A549 (cell line): ENCODE measurements around the gene PREX1. TPM values are rescaled to one million over a fixed set of nuclear protein-coding genes. Genes with fewer than 3 reads are reported as not detected.

ENCODE experiments used
- ATAC-seq, 2 experiments: fragments of 200-7000 bp in 1 of 2; fragments of >200 bp in 1 of 2; cut with Nextera tagmentation in 1 of 2; cut with Tn5 transposase in 1 of 2; 3 replicates each; pipeline versions ENCODE4 v1.8.0 to v1.9.1; 2018 to 2020; ENCODE audit warnings: mild to moderate bottlenecking in 1 of 2, moderate library complexity in 1 of 2
- CTCF ChIA-PET: fragments of 300-600 bp; sonication (Branson Sonifier 250); formaldehyde crosslinking; extraction: SDS; loops from one replicate; lab custom pipeline; 2021; ENCODE audit warnings: antibody characterized with exemption, inconsistent platforms; lab: Yijun Ruan, JAX
- POLR2A ChIA-PET: fragments of 350-600 bp; formaldehyde crosslinking; extraction: SDS; loops from one replicate; lab custom pipeline; 2021; ENCODE audit warnings: antibody characterized with exemption, inconsistent platforms; lab: Yijun Ruan, JAX
- DNase-seq, 2 experiments: peaks; one replicate each; pipeline versions ENCODE4 v3.0.0 to v3.0.0-alpha.2; 2011 to 2016; ENCODE audit warnings: low read depth in 1 of 2, low spot score in 1 of 2
- FAIRE-seq: peaks from 2 replicates; lab custom pipeline; 2011; peaks lifted over from hg19 to GRCh38; lab: Jason Lieb, UNC
- H3K27ac ChIP-seq, 2 experiments: fragments of >200 bp; sonication (Bioruptor Twin); formaldehyde crosslinking; 3 replicates each; pipeline ENCODE4 v1.5.1; 2016 to 2017
- H3K4me1 ChIP-seq: fragments of >200 bp; sonication (Bioruptor Twin); formaldehyde crosslinking; 3 replicates; pipeline ENCODE4 v1.6.1; 2016
- H3K4me2 ChIP-seq: fragments of >200 bp; sonication (Bioruptor Twin); formaldehyde crosslinking; 3 replicates; pipeline ENCODE4 v1.6.1; 2016
- H3K4me3 ChIP-seq: fragments of >200 bp; sonication (Bioruptor Twin); formaldehyde crosslinking; 3 replicates; pipeline ENCODE4 v1.5.1; 2016
- H3K9me3 ChIP-seq: fragments of >200 bp; sonication (Bioruptor Twin); formaldehyde crosslinking; 3 replicates; pipeline ENCODE4 v1.6.1; 2016
- ATOH8 ChIP-seq: fragments of 250-450 bp; sonication (Bioruptor Pico); IDR thresholded peaks from 2 replicates; pipeline ENCODE4 v1.5.0; 2020; ENCODE audit warnings: low read depth, mild to moderate bottlenecking, moderate library complexity
- CBX2 ChIP-seq: fragments of 200-600 bp; sonication (generic); IDR thresholded peaks from 2 replicates; pipeline ENCODE4 v1.6.1; 2016; ENCODE audit warnings: low read depth, mild to moderate bottlenecking, borderline replicate concordance
- CBX8 ChIP-seq: fragments of 200-600 bp; sonication (generic); IDR thresholded peaks from 2 replicates; pipeline ENCODE4 v1.6.1; 2016
- CHD2 ChIP-seq: fragments of 150-350 bp; IDR thresholded peaks from 2 replicates; pipeline ENCODE4 v1.6.1; 2014; ENCODE audit warnings: low read length; ENCODE audit not compliant: partially characterized antibody
- CHD4 ChIP-seq: fragments of 200-600 bp; sonication (generic); IDR thresholded peaks from 2 replicates; pipeline ENCODE4 v1.6.1; 2016; ENCODE audit warnings: antibody characterized with exemption, mild to moderate bottlenecking, borderline replicate concordance
- EHF ChIP-seq: fragments of 250-450 bp; sonication (Bioruptor Pico); IDR thresholded peaks from 2 replicates; pipeline ENCODE4 v1.5.0; 2020; ENCODE audit warnings: mild to moderate bottlenecking
- FOXS1 ChIP-seq: fragments of 250-450 bp; sonication (Bioruptor Pico); IDR thresholded peaks from 2 replicates; pipeline ENCODE4 v1.5.0; 2020; ENCODE audit warnings: mild to moderate bottlenecking, moderate library complexity
- HEYL ChIP-seq: fragments of 250-450 bp; sonication (Bioruptor Pico); IDR thresholded peaks from 2 replicates; pipeline ENCODE4 v1.8.0; 2021; ENCODE audit warnings: mild to moderate bottlenecking, moderate library complexity
- HMGXB4 ChIP-seq: fragments of 250-450 bp; sonication (Bioruptor Pico); IDR thresholded peaks from 2 replicates; pipeline ENCODE4 v1.5.0; 2021; ENCODE audit warnings: mild to moderate bottlenecking, moderate library complexity, borderline replicate concordance
- HOXA7 ChIP-seq: fragments of 250-450 bp; sonication (Bioruptor Pico); IDR thresholded peaks from 2 replicates; pipeline ENCODE4 v1.5.0; 2020; ENCODE audit warnings: mild to moderate bottlenecking, moderate library complexity
- JUNB ChIP-seq: fragments of >200 bp; sonication (Bioruptor Twin); formaldehyde crosslinking; IDR thresholded peaks from 2 replicates; pipeline ENCODE4 v1.6.1; 2016
- MYC ChIP-seq: IDR thresholded peaks from 2 replicates; pipeline ENCODE4 v1.6.1; 2012; ENCODE audit warnings: mild to moderate bottlenecking, inconsistent platforms, low read length, improper control_type of control experiment, borderline replicate concordance
- NFE2L2 ChIP-seq: fragments of 150-350 bp; conservative IDR thresholded peaks from 2 replicates; pipeline ENCODE4 v1.6.1; 2014; ENCODE audit warnings: low read length
- NPAS2 ChIP-seq: fragments of 250-450 bp; sonication (Bioruptor Pico); IDR thresholded peaks from 2 replicates; pipeline ENCODE4 v1.8.0; 2022; ENCODE audit warnings: mild to moderate bottlenecking, moderate library complexity, borderline replicate concordance
- PBX3 ChIP-seq: IDR thresholded peaks from 2 replicates; pipeline ENCODE4 v1.6.1; 2012
- PHF8 ChIP-seq: fragments of 200-600 bp; sonication (generic); IDR thresholded peaks from 2 replicates; pipeline ENCODE4 v1.6.1; 2016; ENCODE audit warnings: low read depth, mild to moderate bottlenecking, antibody characterized with exemption, moderate library complexity, borderline replicate concordance
- RARB ChIP-seq: fragments of 250-450 bp; sonication (Bioruptor Pico); IDR thresholded peaks from 2 replicates; pipeline ENCODE4 v1.8.0; 2021; ENCODE audit warnings: mild to moderate bottlenecking, moderate library complexity
- RCOR1 ChIP-seq: fragments of 150-350 bp; IDR thresholded peaks from 2 replicates; pipeline ENCODE4 v1.6.1; 2014; ENCODE audit warnings: antibody characterized with exemption, low read length, low read depth
- REST ChIP-seq: fragments of 200-600 bp; sonication (generic); IDR thresholded peaks from 2 replicates; pipeline ENCODE4 v1.6.1; 2016; ENCODE audit warnings: antibody characterized with exemption, mild to moderate bottlenecking, moderate library complexity
- RFX5 ChIP-seq: fragments of 450-650 bp; IDR thresholded peaks from 2 replicates; pipeline ENCODE4 v1.7.1; 2014; ENCODE audit warnings: antibody characterized with exemption, mild to moderate bottlenecking, moderate library complexity
- SMC3 ChIP-seq: fragments of >200 bp; sonication (Bioruptor Twin); formaldehyde crosslinking; IDR thresholded peaks from 3 replicates; pipeline ENCODE4 v1.6.1; 2018; ENCODE audit warnings: inconsistent platforms
- TFCP2L1 ChIP-seq: fragments of 250-450 bp; sonication (Bioruptor Pico); IDR thresholded peaks from 2 replicates; pipeline ENCODE4 v1.5.0; 2021; ENCODE audit warnings: mild to moderate bottlenecking
- TP53 ChIP-seq: fragments of 250-450 bp; sonication (Bioruptor Pico); IDR thresholded peaks from 2 replicates; pipeline ENCODE4 v1.5.0; 2021; ENCODE audit warnings: mild to moderate bottlenecking, moderate library complexity
- WGBS: methylation state at CpG from one replicate; pipeline ENCODE4 v1.1.6; 2017; ENCODE audit errors: missing lambda C conversion rate; 5-methylcytosine and 5-hydroxymethylcytosine counted together
- polyA plus RNA-seq, 4 experiments: library from polyadenylated mRNA; depleted of rRNA in 3 of 4; stranded (reverse); fragments of >200 nt; fragmentation: RNase III in 1 of 4; extraction: RNeasy Plus Mini Kit Qiagen cat#74134 plus additional on column Dnase treatment in 1 of 4; gene quantifications; 2 replicates in 3 of 4; 3 replicates in 1 of 4; pipeline ENCODE4 v1.2.3, GENCODE V29; 2011 to 2017

Gene PREX1
- polyA plus RNA-seq, 2 of the 4 experiments (the other 2 are of a cell fraction), result 3.6 to 4.2 TPM

GRCh38 chr20:48862279-48862678 lies 34.5 kb upstream of the PREX1 start:
- ChIA-PET CTCF (interaction anchor here (1.0 kb wide), 1 partner anchor 17 kb away, joined by 3 read pairs; no protein-coding TSS in a partner anchor), POLR2A (no interaction called here)
- FAIRE-seq (no peak), DNase-seq (no peak), ATAC-seq (no peak)
- peaks cover 26% of the 10 kb centered on the region for H3K4me1 ChIP-seq
- H3K9me3 ChIP-seq, result no peaks in the 10 kb centered on the region
- no peak overlapping the region for H3K4me2 ChIP-seq
- TF ChIP-seq MYC, result no peak
- no peak for TF ChIP-seq TFCP2L1 (CRISPR knock-in tag)
- no peak for TF ChIP-seq SMC3
- TF ChIP-seq PBX3, result no peak
- no peak for TF ChIP-seq PHF8
- TF ChIP-seq NFE2L2, result no peak
- TF ChIP-seq CBX8, result no peak
- TF ChIP-seq TP53 (CRISPR knock-in tag), result no peak
- no peak for TF ChIP-seq CBX2
- TF ChIP-seq HOXA7 (CRISPR knock-in tag), result no peak
- TF ChIP-seq HMGXB4 (CRISPR knock-in tag), result no peak
- no peak for TF ChIP-seq ATOH8 (CRISPR knock-in tag)
- TF ChIP-seq RARB (CRISPR knock-in tag), result no peak
- TF ChIP-seq EHF (CRISPR knock-in tag), result no peak
- WGBS, result 96% methylated on average over 1 of the region's 1 CpG
- H3K4me3 ChIP-seq, result no peak overlapping the region
- peak overlapping the region in 1 of 2 experiments; percentile 64; a peak in 1 of 6 replicates for H3K27ac ChIP-seq

GRCh38 chr20:48861444-48861843 lies 33.6 kb upstream of the PREX1 start:
- no peak for ATAC-seq
- FAIRE-seq, result no peak
- H3K9me3 ChIP-seq, result no peaks in the 10 kb centered on the region
- ChIA-PET CTCF (interaction anchor here (0.7 kb wide), 1 partner anchor 43 kb away, joined by 3 read pairs; no protein-coding TSS in a partner anchor), POLR2A (no interaction called here)
- 78% methylated on average over 2 of the region's 2 CpGs for WGBS
- H3K27ac ChIP-seq, result no peak overlapping the region; a peak in 1 of 6 replicates
- no peak overlapping the region for H3K4me3 ChIP-seq
- no peak for TF ChIP-seq JUNB
- no peak for TF ChIP-seq NPAS2 (CRISPR knock-in tag)
- TF ChIP-seq RFX5, result no peak
- no peak for TF ChIP-seq HEYL (CRISPR knock-in tag)
- TF ChIP-seq RCOR1, result no peak
- TF ChIP-seq, all 56 proteins: peak for 0
- no peak overlapping the region for H3K4me2 ChIP-seq
- DNase-seq, result no peak
- peaks cover 26% of the 10 kb centered on the region for H3K4me1 ChIP-seq

- ChIA-PET POLR2A (no interaction called here), CTCF (interaction anchor here (0.9 to 2.2 kb wide), 2 partner anchors 17 to 201 kb away, joined by 4 to 11 read pairs; no protein-coding TSS in a partner anchor)
- FAIRE-seq (no peak), DNase-seq (no peak), ATAC-seq (no peak)
- WGBS, result 66% methylated on average over 6 of the region's 6 CpGs
- Histone ChIP-seq H3K4me1 (peaks cover 22% of the 10 kb centered on the region), H3K4me3 (no peak overlapping the region), H3K9me3 (no peaks in the 10 kb centered on the region), H3K4me2 (no peak overlapping the region), H3K27ac (peak overlapping the region; percentile 7 to 39; a peak in 2 of 6 replicates)
- TF ChIP-seq REST (no peak), MYC (no peak), CHD2 (no peak), RARB (CRISPR knock-in tag) (no peak), CHD4 (no peak), CBX8 (no peak), HMGXB4 (CRISPR knock-in tag) (no peak), SMC3 (no peak), FOXS1 (no peak)
These were observed 30.4 kb upstream of the PREX1 start for GRCh38 chr20:48858075-48858790.
